Erythroblast (primary cell): Measurements from ENCODE around the gene KCND3.

Experiments used
- GATA1 ChIP-seq: IDR thresholded peaks from 2 replicates; pipeline ENCODE4 v1.6.1; 2011; ENCODE audit warnings: low read depth, mild to moderate bottlenecking, control low read depth, low read length, moderate library complexity
- POLR2A ChIP-seq: IDR thresholded peaks from 2 replicates; pipeline ENCODE4 v1.6.1; 2011; ENCODE audit warnings: mild to moderate bottlenecking, low read length

- TF ChIP-seq POLR2A (no peak), GATA1 (no peak)
Measured at GRCh38 chr1:111733992-111734341, 255.5 kb downstream of the KCND3 start.
